ENCODE results near the gene RNF212B.

GRCh38 chr14:23259426-23259825 is 21.7 kb downstream of the RNF212B start:
- no peak for TF ChIP-seq CTCF (conservative IDR thresholded peaks at IDR 0.05)
- no peak for TF ChIP-seq EZH2 (IDR thresholded peaks at IDR 0.05; ENCODE audit: low read depth)

Measured in PC-9 (cell line).